Bone marrow (tissue), 2 donors: ENCODE data around the gene HOXC12.
A peak's percentile ranks its signal among the peaks of the same experiment; 100 is the strongest.

Experiments used
- DNase-seq, 2 donors: peaks; one replicate each; lab custom pipeline; 2025; lab: John Stamatoyannopoulos, UW

HOXC12 gene

GRCh38 chr12:53972722-53973235, 18.1 kb downstream of the HOXC12 start, which contains the start of gene HOXC11:
HOXC11 (plus strand) TSS chr12:53973126; CDS start chr12:53973242, 116 bp downstream.
- DNase-seq, result no peak

GRCh38 chr12:53973236-53974042, 18.7 kb downstream of the HOXC12 start:
- DNase-seq, result no peak

GRCh38 chr12:53974084-53975063, 19.7 kb downstream of the HOXC12 start, which contains the start of gene HOTAIR:
HOTAIR (minus strand) TSS chr12:53974954.
- peak in 1 of 2 donors; percentile 41 for DNase-seq

GRCh38 chr12:53975064-53975471, 20.4 kb downstream of the HOXC12 start:
- no peak for DNase-seq

GRCh38 chr12:53975479-53976152, 20.9 kb downstream of the HOXC12 start:
- no peak for DNase-seq

GRCh38 chr12:53976172-53976822, 21.6 kb downstream of the HOXC12 start:
- DNase-seq, result no peak

- DNase-seq, result no peak
These were observed 22.3 kb downstream of the HOXC12 start for GRCh38 chr12:53976823-53977595.

- no peak for DNase-seq
These were observed 23.1 kb downstream of the HOXC12 start for GRCh38 chr12:53977596-53978445.

GRCh38 chr12:53978477-53979356, 24.0 kb downstream of the HOXC12 start:
- no peak for DNase-seq

- DNase-seq, result no peak
These were observed 25.6 kb downstream of the HOXC12 start for GRCh38 chr12:53980104-53980801.

- no peak for DNase-seq
These were observed 26.2 kb downstream of the HOXC12 start for GRCh38 chr12:53980802-53981496.

- DNase-seq, result no peak
These were observed 27.2 kb downstream of the HOXC12 start for GRCh38 chr12:53981634-53982565.

GRCh38 chr12:53982648-53983567, 28.2 kb downstream of the HOXC12 start:
- no peak for DNase-seq

GRCh38 chr12:53983568-53983949, 28.9 kb downstream of the HOXC12 start:
- no peak for DNase-seq

- no peak for DNase-seq
These were observed 29.4 kb downstream of the HOXC12 start for GRCh38 chr12:53983950-53984572.
